SK-N-MC (cell line): ENCODE results near the gene OR1I1.

Source experiments
- EZH2 ChIP-seq: fragments of 200-600 bp; sonication (generic); IDR thresholded peaks from one replicate; pipeline ENCODE4 v1.6.1; 2017; ENCODE audit warnings: antibody characterized with exemption
- POLR2AphosphoS5 ChIP-seq: IDR thresholded peaks from 2 replicates; pipeline ENCODE4 v1.6.1; 2012; ENCODE audit warnings: mild to moderate bottlenecking, low read depth, low read length, borderline replicate concordance

GRCh38 chr19:15125232-15126067, 43.4 kb downstream of the OR1I1 start:
- TF ChIP-seq POLR2AphosphoS5 (peak; percentile 73; the same call in 1 of the 2 replicates), EZH2 (no peak)
